GM23248 (cell line): ENCODE measurements around the gene SPATA19. TPM values are rescaled to one million over a fixed set of nuclear protein-coding genes. Genes with fewer than 3 reads are reported as not detected.

ENCODE experiments used
- DNase-seq: peaks from one replicate; pipeline ENCODE4 v3.0.0-alpha.2; 2015
- H2AFZ ChIP-seq: fragments of 200-600 bp; sonication (generic); 2 replicates; pipeline ENCODE4 v1.6.1; 2016; ENCODE audit warnings: antibody characterized with exemption
- H3F3A ChIP-seq: fragments of 200-600 bp; sonication (generic); 2 replicates; pipeline ENCODE4 v1.6.1; 2016; ENCODE audit warnings: mild to moderate bottlenecking, antibody characterized with exemption, mixed run types; ENCODE audit not compliant: insufficient read depth
- H3K27ac ChIP-seq: fragments of 200-600 bp; sonication (generic); 2 replicates; pipeline ENCODE4 v1.5.1; 2016; ENCODE audit warnings: mild to moderate bottlenecking
- H3K27me3 ChIP-seq: fragments of 200-600 bp; sonication (generic); replicated peaks from 2 replicates; pipeline ENCODE4 v1.6.1; 2016; ENCODE audit warnings: mild to moderate bottlenecking; ENCODE audit not compliant: insufficient read depth
- H3K36me3 ChIP-seq: fragments of 200-600 bp; sonication (generic); 2 replicates; pipeline ENCODE4 v1.6.1; 2016; ENCODE audit warnings: low read depth, mild to moderate bottlenecking
- H3K4me1 ChIP-seq: fragments of 200-600 bp; sonication (generic); 2 replicates; pipeline ENCODE4 v1.6.1; 2016; ENCODE audit warnings: mild to moderate bottlenecking; ENCODE audit not compliant: insufficient read depth
- H3K4me2 ChIP-seq: fragments of 200-600 bp; sonication (generic); one replicate; pipeline ENCODE4 v1.6.1; 2016; ENCODE audit warnings: mild to moderate bottlenecking; ENCODE audit not compliant: unreplicated experiment
- H3K4me3 ChIP-seq: fragments of 200-600 bp; sonication (generic); 2 replicates; pipeline ENCODE4 v1.5.1; 2016; ENCODE audit warnings: mild to moderate bottlenecking
- H3K79me2 ChIP-seq: fragments of 200-600 bp; sonication (generic); 2 replicates; pipeline ENCODE4 v1.6.1; 2016; ENCODE audit warnings: mild to moderate bottlenecking; ENCODE audit not compliant: insufficient read depth
- H3K9ac ChIP-seq: fragments of 200-600 bp; sonication (generic); 2 replicates; pipeline ENCODE4 v1.6.1; 2016; ENCODE audit warnings: mild to moderate bottlenecking
- H3K9me2 ChIP-seq: fragments of 200-600 bp; sonication (generic); 2 replicates; pipeline ENCODE4 v1.6.1; 2016; ENCODE audit warnings: mixed run types, mild to moderate bottlenecking, moderate library complexity; ENCODE audit not compliant: insufficient read depth
- H3K9me3 ChIP-seq: fragments of 200-600 bp; sonication (generic); one replicate; pipeline ENCODE4 v1.6.1; 2017; ENCODE audit warnings: low read depth
- H4K20me1 ChIP-seq: fragments of 200-600 bp; sonication (generic); 2 replicates; pipeline ENCODE4 v1.6.0; 2016; ENCODE audit not compliant: insufficient read depth
- EZH2 ChIP-seq: fragments of 200-600 bp; sonication (generic); IDR thresholded peaks from 2 replicates; pipeline ENCODE4 v1.6.1; 2018; ENCODE audit warnings: antibody characterized with exemption, mild to moderate bottlenecking; ENCODE audit not compliant: insufficient read depth, poor library complexity, severe bottlenecking
- EZH2phosphoT487 ChIP-seq: fragments of 200-600 bp; sonication (generic); IDR thresholded peaks from 2 replicates; pipeline ENCODE4 v1.6.1; 2018; ENCODE audit warnings: antibody characterized with exemption, moderate library complexity, mild to moderate bottlenecking, low read depth; ENCODE audit not compliant: insufficient read depth
- WGBS, 2 experiments: methylation state at CpG; one replicate each; pipeline ENCODE4 v1.1.6; 2015 to 2017; ENCODE audit warnings: low lambda C conversion rate in 2 of 2, low coverage in 1 of 2; ENCODE audit errors: missing lambda C conversion rate in 2 of 2; 5-methylcytosine and 5-hydroxymethylcytosine counted together
- in situ Hi-C: fragments of 300-500 bp; cut with MboI; formaldehyde crosslinking; loops from 2 replicates; pipeline ENCODE4 v1.15.0; 2020
- polyA plus RNA-seq: library from polyadenylated mRNA; unstranded; fragments of >200 nt; fragmentation: Nextera tagmentation; extraction: Ambion mirVana; gene quantifications from 2 replicates; pipeline ENCODE4 v1.2.1, GENCODE V29; 2016
- total RNA-seq: library from RNA; depleted of rRNA; stranded (reverse); fragments of >200 nt; shearing (Covaris generic); gene quantifications from 2 replicates; pipeline ENCODE4 v1.2.3, GENCODE V29; 2014

Gene SPATA19
- total and polyA plus RNA-seq, 2 experiments from 2014 or later: not detected

- H3K27ac ChIP-seq: no peak overlapping the region
- H3K9me3 ChIP-seq: no peaks in the 10 kb centered on the region
- no peaks in the 10 kb centered on the region for H3K79me2 ChIP-seq
- DNase-seq: peak; percentile 3
- in situ Hi-C loops: no loop called here
- no peak overlapping the region for H3K9ac ChIP-seq
- H3K27me3 ChIP-seq: no peaks in the 10 kb centered on the region
- no peak overlapping the region for H3K4me3 ChIP-seq
- H2AFZ ChIP-seq: no peak overlapping the region
- WGBS, 2 experiments: 33 to 35% methylated on average over 8 of the region's 8 CpGs
- no peaks in the 10 kb centered on the region for H3K36me3 ChIP-seq
- H4K20me1 ChIP-seq: no peaks in the 10 kb centered on the region
- H3F3A ChIP-seq: no peaks in the 10 kb centered on the region
- no peak overlapping the region for H3K4me2 ChIP-seq
- TF ChIP-seq EZH2 (no peak), EZH2phosphoT487 (no peak)
- no peaks in the 10 kb centered on the region for H3K9me2 ChIP-seq
- no peaks in the 10 kb centered on the region for H3K4me1 ChIP-seq
These were observed 14.1 kb downstream of the SPATA19 start for GRCh38 chr11:133830931-133831907.

DNA sequence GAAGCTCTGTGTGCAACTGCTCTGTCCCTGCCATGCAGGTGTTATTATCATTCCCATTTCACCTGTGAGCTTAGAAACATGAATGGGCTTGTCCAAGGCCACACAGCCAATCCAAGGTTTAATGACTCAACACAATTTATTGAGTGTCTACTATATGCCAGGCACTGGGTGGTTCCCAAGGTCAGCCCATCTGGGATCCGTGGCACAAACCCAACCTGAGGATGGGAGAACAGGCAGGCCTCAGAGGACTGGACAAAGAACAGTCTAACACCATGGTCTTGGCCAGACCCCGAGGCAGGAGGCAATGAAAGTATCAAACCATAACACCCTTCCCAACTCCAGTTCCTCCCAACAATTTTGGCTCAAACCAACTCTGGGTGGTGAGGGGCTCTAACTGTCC lies 15.7 kb downstream of the SPATA19 start:
- in situ Hi-C loops: no loop called here
- TF ChIP-seq EZH2phosphoT487 (no peak), EZH2 (no peak)
- Histone ChIP-seq H3K4me3 (no peak overlapping the region), H3K36me3 (no peaks in the 10 kb centered on the region), H3K9me2 (no peaks in the 10 kb centered on the region), H3K4me2 (no peak overlapping the region), H2AFZ (no peak overlapping the region), H3F3A (no peaks in the 10 kb centered on the region), H4K20me1 (no peaks in the 10 kb centered on the region), H3K27ac (no peak overlapping the region), H3K27me3 (no peaks in the 10 kb centered on the region), H3K9ac (no peak overlapping the region), H3K79me2 (no peaks in the 10 kb centered on the region), H3K9me3 (no peaks in the 10 kb centered on the region), H3K4me1 (no peaks in the 10 kb centered on the region)
- no peak for DNase-seq
- 15 to 16% methylated on average over 2 of the region's 2 CpGs for WGBS, 2 experiments

DNA sequence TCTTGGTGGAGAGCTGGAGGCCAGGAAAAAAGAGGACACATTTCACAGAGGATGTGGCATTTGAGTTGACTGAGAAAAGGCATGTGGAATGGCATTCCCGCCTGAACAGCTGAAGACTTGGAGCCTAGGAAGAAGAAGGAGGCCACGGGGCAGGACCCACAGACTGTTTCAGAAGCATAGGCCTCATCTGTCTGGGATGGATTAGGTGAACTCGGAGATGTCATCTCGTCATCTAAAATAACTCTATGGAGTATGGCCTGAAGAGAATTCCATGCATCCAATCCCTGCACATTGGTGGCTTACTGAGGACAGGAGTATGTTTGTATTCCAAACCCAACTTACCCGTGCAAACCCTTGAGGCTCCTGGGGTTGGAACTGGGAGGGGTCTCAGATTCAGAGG lies 16.4 kb downstream of the SPATA19 start:
- H3F3A ChIP-seq: no peaks in the 10 kb centered on the region
- no peaks in the 10 kb centered on the region for H3K27me3 ChIP-seq
- H3K79me2 ChIP-seq: no peaks in the 10 kb centered on the region
- H4K20me1 ChIP-seq: no peaks in the 10 kb centered on the region
- TF ChIP-seq EZH2: no peak
- no peak for TF ChIP-seq EZH2phosphoT487
- 15% methylated on average over 5 of the region's 5 CpGs for WGBS, 2 experiments
- no peak overlapping the region for H2AFZ ChIP-seq
- in situ Hi-C loops: no loop called here
- no peak overlapping the region for H3K4me2 ChIP-seq
- H3K9ac ChIP-seq: no peak overlapping the region
- no peaks in the 10 kb centered on the region for H3K36me3 ChIP-seq
- no peak overlapping the region for H3K4me3 ChIP-seq
- no peaks in the 10 kb centered on the region for H3K9me3 ChIP-seq
- H3K27ac ChIP-seq: no peak overlapping the region
- no peak for DNase-seq
- H3K4me1 ChIP-seq: no peaks in the 10 kb centered on the region
- no peaks in the 10 kb centered on the region for H3K9me2 ChIP-seq

DNA sequence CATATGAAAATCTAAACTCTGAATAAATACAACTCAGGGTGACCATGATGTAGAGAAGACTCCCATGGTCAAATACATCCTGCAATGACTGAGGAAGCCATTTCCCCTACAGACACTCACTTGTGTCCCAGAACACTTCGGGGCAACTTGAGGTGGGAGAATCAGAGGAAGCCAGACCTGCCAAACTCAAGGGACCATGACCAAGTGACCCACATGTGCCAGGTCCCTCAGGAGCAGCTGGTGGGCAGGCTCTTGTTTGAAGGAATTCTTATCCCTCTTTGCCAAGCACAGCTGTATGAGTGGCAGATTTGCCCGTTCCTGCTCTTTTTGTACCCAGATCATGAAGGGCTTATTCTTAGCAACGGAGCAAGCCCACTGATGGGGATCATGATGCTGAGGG lies 17.8 kb downstream of the SPATA19 start:
- no peaks in the 10 kb centered on the region for H3K27me3 ChIP-seq
- H3K9ac ChIP-seq: no peak overlapping the region
- no peak for DNase-seq
- 20 to 29% methylated on average over 3 of the region's 3 CpGs for WGBS, 2 experiments
- in situ Hi-C loops: no loop called here
- no peaks in the 10 kb centered on the region for H4K20me1 ChIP-seq
- no peak overlapping the region for H2AFZ ChIP-seq
- H3K4me3 ChIP-seq: no peak overlapping the region
- no peaks in the 10 kb centered on the region for H3K4me1 ChIP-seq
- TF ChIP-seq EZH2phosphoT487 (no peak), EZH2 (no peak)
- H3K9me2 ChIP-seq: no peaks in the 10 kb centered on the region
- H3K27ac ChIP-seq: no peak overlapping the region
- H3K4me2 ChIP-seq: no peak overlapping the region
- H3K9me3 ChIP-seq: no peaks in the 10 kb centered on the region
- H3F3A ChIP-seq: no peaks in the 10 kb centered on the region
- H3K79me2 ChIP-seq: no peaks in the 10 kb centered on the region
- no peaks in the 10 kb centered on the region for H3K36me3 ChIP-seq
